ENCODE data around the gene TMEM53. TPM values are rescaled to one million over a fixed set of nuclear protein-coding genes. Genes with fewer than 3 reads are reported as not detected.

TMEM53 gene
- total RNA-seq, 1 donor from 2014 or later = 4.6 TPM

DNA sequence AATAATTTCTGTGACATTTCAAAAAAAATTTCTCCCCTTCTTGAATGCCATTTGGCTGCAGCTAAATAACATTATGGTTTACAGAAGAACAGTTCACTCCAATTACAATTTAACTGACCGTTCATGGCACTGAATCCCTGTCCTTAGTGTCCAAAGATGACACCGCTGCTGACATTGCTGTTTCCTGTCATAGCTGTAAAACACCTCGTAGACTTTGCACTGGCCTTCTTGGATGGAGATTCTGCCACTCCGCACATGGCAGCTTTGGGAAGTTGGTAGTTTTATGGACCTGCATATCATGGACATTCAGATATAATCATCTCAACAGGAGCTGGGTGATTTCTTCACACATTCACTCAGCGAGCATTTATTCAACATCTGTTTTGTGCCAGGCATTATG, 5.2 kb upstream of the TMEM53 start:
- H3K27ac Mint-ChIP-seq = no peak overlapping the region
- POLR2A ChIA-PET = interaction anchor here (1.6 kb wide), 1 partner anchor 42 kb away, joined by 7 read pairs; no protein-coding TSS in a partner anchor
- CTCF ChIA-PET = no interaction called here
- H3K9me3 Mint-ChIP-seq = no peaks in the 10 kb centered on the region
- intact Hi-C loops (cut with micrococcal nuclease) = no loop called here
- H3K4me1 Mint-ChIP-seq = peaks cover 11% of the 10 kb centered on the region
- DNase-seq (no peak), ATAC-seq (ENCODE audit: low read depth) (no peak)
- H3K27me3 Mint-ChIP-seq = no peaks in the 10 kb centered on the region
- H3K36me3 Mint-ChIP-seq (ENCODE audit: low read depth) = peaks cover under 1% of the 10 kb centered on the region
- H3K4me3 Mint-ChIP-seq = no peak overlapping the region
- TF ChIP-seq CTCF (IDR thresholded peaks at IDR 0.05) = no peak

DNA sequence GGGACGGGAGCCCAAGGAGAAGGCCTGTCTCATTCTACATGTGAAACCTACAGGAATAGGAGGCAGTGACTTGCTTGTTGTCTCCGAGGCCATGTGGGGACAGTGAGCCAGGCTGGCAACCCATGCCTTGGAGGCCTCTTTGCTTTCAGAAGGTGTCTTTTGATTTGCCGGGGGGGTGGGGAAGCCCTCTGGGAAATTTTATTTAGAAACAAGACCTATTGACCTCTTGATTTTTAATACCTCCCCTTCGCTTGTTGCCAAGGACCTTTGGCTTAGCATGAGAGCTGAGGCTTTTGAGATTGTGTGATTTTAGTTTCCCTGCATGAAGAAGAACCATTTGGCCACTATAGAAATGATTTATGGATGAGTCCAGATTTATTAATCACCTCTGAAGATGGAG, 4.3 kb upstream of the TMEM53 start:
- no peaks in the 10 kb centered on the region for H3K9me3 Mint-ChIP-seq
- intact Hi-C loops (cut with micrococcal nuclease) = no loop called here
- H3K4me1 Mint-ChIP-seq = peaks cover 13% of the 10 kb centered on the region
- no peak overlapping the region for H3K4me3 Mint-ChIP-seq
- ChIA-PET POLR2A (interaction anchor here (1.6 kb wide), 1 partner anchor 43 kb away, joined by 7 read pairs; no protein-coding TSS in a partner anchor), CTCF (no interaction called here)
- no peak for ATAC-seq (ENCODE audit: low read depth)
- peaks cover 3% of the 10 kb centered on the region for H3K36me3 Mint-ChIP-seq (ENCODE audit: low read depth)
- no peak overlapping the region for H3K27ac Mint-ChIP-seq
- no peak for TF ChIP-seq CTCF (IDR thresholded peaks at IDR 0.05)
- no peak for DNase-seq
- no peaks in the 10 kb centered on the region for H3K27me3 Mint-ChIP-seq

DNA sequence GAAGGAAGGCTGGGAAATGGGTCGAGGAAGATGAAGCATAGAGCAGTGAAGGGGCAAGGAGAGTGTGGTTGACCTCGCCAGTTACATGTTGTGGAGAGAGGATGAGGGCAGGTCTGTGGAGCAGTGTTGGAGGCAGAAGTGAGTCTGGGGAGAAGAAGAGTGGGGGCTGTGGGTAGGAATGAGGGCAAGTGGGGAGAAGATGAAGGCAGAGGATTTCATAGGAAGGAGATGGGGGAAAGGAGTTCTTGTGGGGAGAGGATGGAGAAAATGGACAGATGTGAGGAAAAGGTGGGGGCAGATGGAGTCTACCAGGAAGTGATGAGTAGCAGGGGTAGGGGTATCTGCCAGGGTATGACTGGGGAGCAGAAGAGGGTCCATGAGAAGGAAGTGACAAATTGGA, 3.8 kb upstream of the TMEM53 start:
- no peak overlapping the region for H3K4me3 Mint-ChIP-seq
- no peaks in the 10 kb centered on the region for H3K9me3 Mint-ChIP-seq
- CTCF ChIA-PET = no interaction called here

DNA sequence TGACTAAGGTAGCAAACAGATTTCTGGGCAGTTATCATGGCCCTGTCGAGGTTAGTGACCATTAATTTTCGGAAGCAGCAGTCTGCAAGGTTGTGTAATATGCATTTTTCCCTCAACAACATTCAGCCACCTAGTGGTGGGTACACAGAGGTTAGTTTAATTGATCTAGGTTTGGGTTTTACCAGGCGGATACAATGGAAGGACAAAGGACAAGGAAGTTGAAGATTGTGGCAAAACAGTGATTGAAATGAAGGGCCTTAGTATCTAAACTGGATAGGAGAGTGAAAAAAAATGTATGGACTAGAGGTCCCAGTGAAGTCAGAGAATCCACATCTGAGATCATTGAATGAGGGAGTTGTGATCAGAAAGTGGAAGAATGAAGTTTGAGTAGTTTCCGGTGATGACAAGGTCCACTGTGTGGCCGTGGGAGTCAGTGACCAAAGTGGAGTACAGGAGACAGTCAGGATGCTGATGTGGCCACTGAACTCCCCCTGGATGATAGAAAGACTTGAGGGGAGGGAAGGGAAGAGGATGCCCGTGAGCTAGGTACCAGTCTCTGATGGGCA, 3.0 kb upstream of the TMEM53 start:
- ChIA-PET POLR2A (interaction anchor here (0.6 to 0.9 kb wide), 2 partner anchors 46 to 130 kb away, joined by 3 read pairs; partner anchors contain the start of gene DYNLT4), CTCF (no interaction called here)
- Mint-ChIP-seq H3K9me3 (no peaks in the 10 kb centered on the region), H3K27me3 (no peaks in the 10 kb centered on the region), H3K4me1 (peaks cover 26% of the 10 kb centered on the region), H3K27ac (no peak overlapping the region), H3K36me3 (ENCODE audit: low read depth) (peaks cover 3% of the 10 kb centered on the region), H3K4me3 (no peak overlapping the region)
- intact Hi-C loops (cut with micrococcal nuclease) = no loop called here
- TF ChIP-seq CTCF (IDR thresholded peaks at IDR 0.05) = no peak
- ATAC-seq (ENCODE audit: low read depth) = no peak
- DNase-seq = no peak

More for the DNA sequence above, 3.8 kb upstream of the TMEM53 start:
- intact Hi-C loops (cut with micrococcal nuclease) = no loop called here
- Mint-ChIP-seq H3K4me1 (peaks cover 18% of the 10 kb centered on the region), H3K27ac (no peak overlapping the region), H3K36me3 (ENCODE audit: low read depth) (peaks cover 3% of the 10 kb centered on the region), H3K27me3 (no peaks in the 10 kb centered on the region)
- POLR2A ChIA-PET = no interaction called here
- ATAC-seq (ENCODE audit: low read depth) (no peak), DNase-seq (no peak)
- TF ChIP-seq CTCF (IDR thresholded peaks at IDR 0.05) = no peak

- H3K4me1 Mint-ChIP-seq = peaks cover 32% of the 10 kb centered on the region
- peaks cover 3% of the 10 kb centered on the region for H3K36me3 Mint-ChIP-seq (ENCODE audit: low read depth)
- ATAC-seq (ENCODE audit: low read depth) (no peak), DNase-seq (no peak)
- TF ChIP-seq CTCF (IDR thresholded peaks at IDR 0.05) = no peak
- intact Hi-C loops (cut with micrococcal nuclease) = no loop called here
- POLR2A ChIA-PET = interaction anchor here (0.6 to 5.3 kb wide), 4 partner anchors 13 to 54 kb away, joined by 3 to 89 read pairs (median 6); partner anchors contain the start of gene RNU5D-1
- no peaks in the 10 kb centered on the region for H3K27me3 Mint-ChIP-seq
- H3K27ac Mint-ChIP-seq = no peak overlapping the region
- CTCF ChIA-PET = interaction anchor here (3.3 kb wide), 1 partner anchor 20 kb away, joined by 11 read pairs; no protein-coding TSS in a partner anchor
- no peak overlapping the region for H3K4me3 Mint-ChIP-seq
- no peaks in the 10 kb centered on the region for H3K9me3 Mint-ChIP-seq
Observed at GRCh38 chr1:44676484-44677200, 2.4 kb upstream of the TMEM53 start.
